Measurements from ENCODE around the gene RGS19. TPM values are rescaled to one million over a fixed set of nuclear protein-coding genes. Genes with fewer than 3 reads are reported as not detected.

RGS19 gene
- total RNA-seq, 1 donor from 2014 or later, result 26.2 TPM

GRCh38 chr20:64113796-64114355, 34.6 kb upstream of the RGS19 start:
- no peak for DNase-seq (ENCODE audit: low spot score)
- no peaks in the 10 kb centered on the region for H3K36me3 Mint-ChIP-seq (ENCODE audit: low read depth, unreplicated experiment)
- TF ChIP-seq CTCF (IDR thresholded peaks at IDR 0.05; ENCODE audit: unreplicated experiment), result no peak
- no peaks in the 10 kb centered on the region for H3K9me3 Mint-ChIP-seq (ENCODE audit: unreplicated experiment)
- no peak overlapping the region for H3K4me3 Mint-ChIP-seq (ENCODE audit: unreplicated experiment)
- no peak overlapping the region for H3K27ac Mint-ChIP-seq (ENCODE audit: unreplicated experiment)
- no peaks in the 10 kb centered on the region for H3K4me1 Mint-ChIP-seq (ENCODE audit: unreplicated experiment)
- peaks cover 6% of the 10 kb centered on the region for H3K27me3 Mint-ChIP-seq (ENCODE audit: unreplicated experiment)

GRCh38 chr20:64113444-64113775, 34.1 kb upstream of the RGS19 start:
- no peaks in the 10 kb centered on the region for H3K36me3 Mint-ChIP-seq (ENCODE audit: low read depth, unreplicated experiment)
- H3K27me3 Mint-ChIP-seq (ENCODE audit: unreplicated experiment), result peaks cover 6% of the 10 kb centered on the region
- no peaks in the 10 kb centered on the region for H3K4me1 Mint-ChIP-seq (ENCODE audit: unreplicated experiment)
- no peak for TF ChIP-seq CTCF (IDR thresholded peaks at IDR 0.05; ENCODE audit: unreplicated experiment)
- no peak overlapping the region for H3K4me3 Mint-ChIP-seq (ENCODE audit: unreplicated experiment)
- H3K9me3 Mint-ChIP-seq (ENCODE audit: unreplicated experiment), result no peaks in the 10 kb centered on the region
- DNase-seq (ENCODE audit: low spot score), result no peak
- no peak overlapping the region for H3K27ac Mint-ChIP-seq (ENCODE audit: unreplicated experiment)

GRCh38 chr20:64112691-64113443, 33.5 kb upstream of the RGS19 start:
- no peaks in the 10 kb centered on the region for H3K36me3 Mint-ChIP-seq (ENCODE audit: low read depth, unreplicated experiment)
- H3K4me3 Mint-ChIP-seq (ENCODE audit: unreplicated experiment), result no peak overlapping the region
- no peak for TF ChIP-seq CTCF (IDR thresholded peaks at IDR 0.05; ENCODE audit: unreplicated experiment)
- H3K27me3 Mint-ChIP-seq (ENCODE audit: unreplicated experiment), result peaks cover 6% of the 10 kb centered on the region
- H3K9me3 Mint-ChIP-seq (ENCODE audit: unreplicated experiment), result no peaks in the 10 kb centered on the region
- H3K4me1 Mint-ChIP-seq (ENCODE audit: unreplicated experiment), result no peaks in the 10 kb centered on the region
- no peak for DNase-seq (ENCODE audit: low spot score)
- no peak overlapping the region for H3K27ac Mint-ChIP-seq (ENCODE audit: unreplicated experiment)

GRCh38 chr20:64111841-64112641, 32.7 kb upstream of the RGS19 start:
- Mint-ChIP-seq H3K4me3 (ENCODE audit: unreplicated experiment) (no peak overlapping the region), H3K9me3 (ENCODE audit: unreplicated experiment) (no peaks in the 10 kb centered on the region), H3K27ac (ENCODE audit: unreplicated experiment) (no peak overlapping the region), H3K36me3 (ENCODE audit: low read depth, unreplicated experiment) (no peaks in the 10 kb centered on the region), H3K4me1 (ENCODE audit: unreplicated experiment) (no peaks in the 10 kb centered on the region), H3K27me3 (ENCODE audit: unreplicated experiment) (peaks cover 6% of the 10 kb centered on the region)
- DNase-seq (ENCODE audit: low spot score), result no peak
- TF ChIP-seq CTCF (IDR thresholded peaks at IDR 0.05; ENCODE audit: unreplicated experiment), result no peak

Data from endothelial cell (in vitro differentiated cells).